Lung (tissue), 12 donors: ENCODE results near the gene PKP1. TPM values are rescaled to one million over a fixed set of nuclear protein-coding genes. Genes with fewer than 3 reads are reported as not detected.
A peak's percentile ranks its signal among the peaks of the same experiment; 100 is the strongest.

ENCODE experiments used
- ATAC-seq: fragments of 200-7000 bp; cut with Tn5 transposase; one replicate; pipeline ENCODE4 v1.9.1; 2020; ENCODE audit warnings: moderate number of reproducible peaks; ENCODE audit not compliant: insufficient read depth, low FRiP score
- DNase-seq, 3 donors: peaks; one replicate each; pipeline ENCODE4 v3.0.0-alpha.2; 2013 to 2017
- H3K27ac ChIP-seq, 2 donors: one replicate each; pipeline ENCODE4 v1.5.1; 2013; ENCODE audit warnings: mild to moderate bottlenecking in 2 of 2, moderate library complexity in 2 of 2, control low read depth in 1 of 2, inconsistent platforms in 1 of 2, low read depth in 1 of 2, low read length in 1 of 2
- H3K27me3 ChIP-seq, 3 donors: one replicate each; pipeline ENCODE4 v1.5.1; 2013; ENCODE audit warnings: low read length in 2 of 3; ENCODE audit not compliant: control insufficient read depth in 3 of 3, insufficient read depth in 3 of 3
- H3K36me3 ChIP-seq, 4 donors: one replicate each; pipeline ENCODE4 v1.5.1; 2013; ENCODE audit warnings: low read length in 4 of 4, mild to moderate bottlenecking in 1 of 4, moderate library complexity in 1 of 4; ENCODE audit not compliant: control insufficient read depth in 4 of 4, insufficient read depth in 4 of 4
- H3K4me1 ChIP-seq, 5 donors: one replicate each; pipeline ENCODE4 v1.5.1; 2013; ENCODE audit warnings: low read length in 5 of 5, mild to moderate bottlenecking in 2 of 5, moderate library complexity in 1 of 5; ENCODE audit not compliant: control insufficient read depth in 5 of 5, insufficient read depth in 5 of 5
- H3K4me3 ChIP-seq: one replicate; pipeline ENCODE4 v1.5.1; 2013; ENCODE audit warnings: mild to moderate bottlenecking, control low read depth, moderate library complexity
- H3K9ac ChIP-seq, 2 donors: one replicate each; pipeline ENCODE4 v1.5.1; 2013; ENCODE audit warnings: low read length in 2 of 2, control low read depth in 1 of 2; ENCODE audit not compliant: insufficient read depth in 1 of 2
- H3K9me3 ChIP-seq, 4 donors: one replicate each; pipeline ENCODE4 v1.5.1; 2013; ENCODE audit warnings: low read length in 3 of 4, mild to moderate bottlenecking in 1 of 4, moderate library complexity in 1 of 4; ENCODE audit not compliant: control insufficient read depth in 4 of 4, insufficient read depth in 3 of 4
- WGBS, 2 donors: extraction: QIAGEN DNeasy Blood & Tissue Kit; methylation state at CpG; one replicate each; pipeline ENCODE4 v1.1.7; 2013; 5-methylcytosine and 5-hydroxymethylcytosine counted together
- polyA plus RNA-seq, 2 donors: library from polyadenylated mRNA; stranded (reverse); fragments of 200-250 nt; gene quantifications; one replicate each; pipeline ENCODE4 v1.2.1, GENCODE V29; 2013
- total RNA-seq, 2 donors: library from RNA; depleted of rRNA in 1 of 2; stranded (reverse); fragments of >200 nt in 1 of 2; gene quantifications; one replicate each; pipeline ENCODE4 v1.2.1, GENCODE V29; 2014 to 2021
- TF ChIP-seq, protein P1 (sequence below): IDR thresholded peaks from 2 replicates; pipeline ENCODE4 v1.5.1; 2012; ENCODE audit warnings: mild to moderate bottlenecking; ENCODE audit errors: control extremely low read depth, extremely low read depth
- donor health status: control.
- donor health status: control.
- donor health status: Bipolar disorder and iron deficiency.
- donor health status: healthy.
- donor health status: DM: yes; HTN: yes; CAD: no.

PKP1 gene
- total and polyA plus RNA-seq, 4 donors: 0.88 to 14.2 (median 3.1) TPM

DNA sequence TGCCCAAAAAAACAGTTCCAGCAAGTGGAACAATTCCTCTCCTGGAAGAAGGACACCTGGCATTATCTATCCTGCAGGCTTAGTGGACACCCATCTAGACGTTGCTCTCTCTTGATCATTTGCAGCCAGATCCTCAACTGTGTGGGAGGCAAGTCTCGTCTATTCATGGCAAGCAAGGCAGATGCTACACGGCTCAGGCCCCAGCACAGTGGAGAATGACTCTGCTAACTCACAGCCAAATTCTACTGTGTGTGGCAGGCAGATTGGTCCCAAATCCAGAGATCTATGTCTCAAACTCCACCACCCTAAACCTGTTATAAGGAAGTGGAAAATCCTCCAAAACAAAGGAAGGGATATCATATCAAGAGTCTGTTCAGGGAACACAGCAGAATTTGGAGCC lies 87.2 kb downstream of the PKP1 start:
- Histone ChIP-seq H3K9me3 (no peaks in the 10 kb centered on the region), H3K9ac (no peak overlapping the region), H3K27me3 (peaks cover 0 to 5% (median 2%) of the 10 kb centered on the region in 3 donors), H3K27ac (peak overlapping the region in 1 of 2 donors; percentile 77), H3K4me3 (no peak overlapping the region), H3K4me1 (no peaks in the 10 kb centered on the region), H3K36me3 (no peaks in the 10 kb centered on the region)
- TF ChIP-seq, protein P1, sequence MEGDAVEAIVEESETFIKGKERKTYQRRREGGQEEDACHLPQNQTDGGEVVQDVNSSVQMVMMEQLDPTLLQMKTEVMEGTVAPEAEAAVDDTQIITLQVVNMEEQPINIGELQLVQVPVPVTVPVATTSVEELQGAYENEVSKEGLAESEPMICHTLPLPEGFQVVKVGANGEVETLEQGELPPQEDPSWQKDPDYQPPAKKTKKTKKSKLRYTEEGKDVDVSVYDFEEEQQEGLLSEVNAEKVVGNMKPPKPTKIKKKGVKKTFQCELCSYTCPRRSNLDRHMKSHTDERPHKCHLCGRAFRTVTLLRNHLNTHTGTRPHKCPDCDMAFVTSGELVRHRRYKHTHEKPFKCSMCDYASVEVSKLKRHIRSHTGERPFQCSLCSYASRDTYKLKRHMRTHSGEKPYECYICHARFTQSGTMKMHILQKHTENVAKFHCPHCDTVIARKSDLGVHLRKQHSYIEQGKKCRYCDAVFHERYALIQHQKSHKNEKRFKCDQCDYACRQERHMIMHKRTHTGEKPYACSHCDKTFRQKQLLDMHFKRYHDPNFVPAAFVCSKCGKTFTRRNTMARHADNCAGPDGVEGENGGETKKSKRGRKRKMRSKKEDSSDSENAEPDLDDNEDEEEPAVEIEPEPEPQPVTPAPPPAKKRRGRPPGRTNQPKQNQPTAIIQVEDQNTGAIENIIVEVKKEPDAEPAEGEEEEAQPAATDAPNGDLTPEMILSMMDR: no peak
- ATAC-seq (no peak), DNase-seq (no peak)
- WGBS, 2 donors: 81 to 83% methylated on average over 3 of the region's 3 CpGs

DNA sequence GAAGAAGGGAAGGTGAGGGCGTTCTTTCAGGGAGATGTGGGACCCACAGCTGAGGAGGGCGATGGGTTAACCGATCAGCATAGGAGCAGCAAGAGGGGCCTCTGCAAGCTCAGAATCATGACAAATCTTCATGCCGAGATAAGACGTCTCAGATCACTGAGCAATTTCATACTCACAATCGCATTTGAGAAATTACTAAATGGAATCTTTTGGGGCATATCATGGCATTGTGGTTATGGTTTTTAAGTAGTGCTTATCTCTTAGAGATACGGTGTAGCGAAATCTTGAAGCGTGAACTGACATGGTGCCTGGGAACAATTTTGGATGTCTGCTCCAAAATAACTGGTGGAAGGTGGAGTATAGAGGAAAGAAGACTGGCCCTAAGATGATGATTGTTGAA lies 88.0 kb downstream of the PKP1 start:
- Histone ChIP-seq H3K9ac (no peak overlapping the region), H3K4me1 (peaks cover 0 to 4% (median 0%) of the 10 kb centered on the region in 5 donors), H3K9me3 (no peaks in the 10 kb centered on the region), H3K27ac (peak overlapping the region in 1 of 2 donors; percentile 77), H3K4me3 (no peak overlapping the region), H3K36me3 (no peaks in the 10 kb centered on the region), H3K27me3 (peaks cover 0 to 5% (median 5%) of the 10 kb centered on the region in 3 donors)
- TF ChIP-seq, protein P1: no peak
- DNase-seq (no peak), ATAC-seq (no peak)
- 88 to 89% methylated on average over 9 of the region's 9 CpGs for WGBS, 2 donors

DNA sequence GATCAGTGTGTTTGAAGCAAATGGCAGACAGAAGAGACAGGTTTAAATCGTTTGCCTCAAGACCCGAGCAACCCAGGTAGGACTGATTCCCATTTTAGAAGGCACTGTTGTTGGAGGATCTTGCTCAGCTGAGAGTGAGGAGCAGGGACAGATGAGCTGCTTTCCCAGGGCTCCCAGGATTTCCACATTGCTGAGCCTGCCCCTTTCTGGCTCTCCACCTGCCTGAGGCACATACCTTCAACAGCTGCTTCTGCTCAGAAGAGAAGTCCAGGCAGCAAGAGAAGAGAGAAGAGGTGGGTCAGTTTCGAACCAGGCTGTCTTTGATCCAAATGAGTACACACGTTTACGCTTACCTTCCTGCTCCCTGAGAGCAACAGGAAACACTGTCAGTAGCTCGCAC lies 88.5 kb downstream of the PKP1 start:
- Histone ChIP-seq H3K36me3 (no peaks in the 10 kb centered on the region), H3K9me3 (no peaks in the 10 kb centered on the region), H3K4me3 (no peak overlapping the region), H3K9ac (no peak overlapping the region), H3K27me3 (peaks cover 0 to 5% (median 5%) of the 10 kb centered on the region in 3 donors), H3K27ac (peak overlapping the region in 1 of 2 donors; percentile 95), H3K4me1 (peaks cover 0 to 9% (median 0%) of the 10 kb centered on the region in 5 donors)
- WGBS, 2 donors: 60 to 64% methylated on average over 6 of the region's 6 CpGs
- no peak for ATAC-seq
- TF ChIP-seq, protein P1: no peak
- DNase-seq: no peak

DNA sequence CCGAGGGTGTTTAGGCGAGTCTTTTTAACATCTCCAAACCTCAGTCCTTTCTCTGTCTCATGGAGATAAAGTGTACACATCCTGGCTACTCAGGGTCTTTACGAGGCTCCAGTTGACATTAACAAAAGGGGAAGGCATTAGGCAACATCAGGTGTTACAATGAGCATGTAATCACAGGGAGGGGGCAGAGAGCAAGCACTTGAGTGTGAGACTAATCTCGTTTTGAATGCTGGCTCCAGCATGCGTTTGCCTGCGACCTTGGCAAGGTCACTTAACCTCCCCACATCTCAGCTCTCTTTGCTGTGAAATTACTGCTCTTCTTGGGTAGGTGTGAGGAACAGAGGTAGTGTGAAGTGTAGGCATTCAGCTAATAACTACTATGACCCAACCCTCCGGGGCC lies 91.1 kb downstream of the PKP1 start:
- Histone ChIP-seq H3K4me3 (no peak overlapping the region), H3K4me1 (peaks cover 0 to 22% (median 3%) of the 10 kb centered on the region in 5 donors), H3K27ac (peak overlapping the region in 1 of 2 donors; percentile 95), H3K9me3 (no peaks in the 10 kb centered on the region), H3K27me3 (peaks cover 0 to 5% (median 5%) of the 10 kb centered on the region in 3 donors), H3K36me3 (no peaks in the 10 kb centered on the region), H3K9ac (no peak overlapping the region)
- TF ChIP-seq, protein P1: no peak
- no peak for DNase-seq
- ATAC-seq: no peak
- 35 to 51% methylated on average over 7 of the region's 7 CpGs for WGBS, 2 donors
